Body of pancreas (tissue), 4 donors: ENCODE data around the gene CDKN1C.
A peak's percentile ranks its signal among the peaks of the same experiment; 100 is the strongest.

ENCODE experiments used
- CTCF ChIP-seq, 7 experiments: fragments of 450-650 bp in 4 of 7; fragments of 200-600 bp in 3 of 7; sonication (generic) in 3 of 7; IDR thresholded peaks; one replicate each; pipeline ENCODE4 v1.5.1; 2016 to 2019; ENCODE audit warnings: antibody characterized with exemption in 7 of 7
- POLR2A ChIP-seq, 3 donors: fragments of 450-650 bp; IDR thresholded peaks; one replicate each; pipeline ENCODE4 v1.6.1; 2016; ENCODE audit warnings: antibody characterized with exemption in 3 of 3, mild to moderate bottlenecking in 2 of 3

DNA sequence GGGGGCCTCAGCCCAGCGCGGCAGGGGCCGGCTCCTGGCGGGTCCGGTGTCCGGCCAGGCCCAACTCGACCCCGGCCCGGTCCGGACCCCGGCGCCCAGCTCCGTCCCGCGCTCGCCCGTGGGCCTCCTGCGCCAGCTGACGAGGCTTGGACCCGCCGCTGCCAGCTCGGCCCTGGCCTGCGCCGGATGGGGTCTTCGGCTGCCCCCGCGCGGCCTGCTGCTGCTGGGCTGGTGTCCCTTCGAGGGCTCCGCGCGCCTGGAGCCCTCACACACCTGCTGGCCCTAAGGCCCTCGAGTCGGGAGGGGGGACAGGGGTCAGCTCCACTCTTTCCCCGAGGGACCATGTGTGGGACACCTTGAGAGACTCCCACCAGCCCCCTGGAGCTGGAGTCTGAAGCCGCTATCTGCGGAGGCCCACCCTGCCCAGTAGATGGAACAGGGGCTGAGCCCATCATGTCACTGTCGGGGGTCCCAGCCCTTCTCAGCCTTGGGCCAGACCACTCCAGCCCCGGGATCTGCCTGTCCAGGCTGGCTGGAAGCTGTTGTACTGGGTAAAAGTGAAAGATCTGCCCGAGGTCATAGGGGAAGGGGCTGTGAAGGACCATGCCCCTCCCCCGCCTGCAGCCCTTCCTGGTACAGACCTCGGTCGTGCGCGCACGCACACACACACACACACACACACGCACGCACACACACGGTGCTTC, 768 bp upstream of the CDKN1C start:
- TF ChIP-seq CTCF (IDR thresholded peaks at IDR 0.05) (peak in 1 of 7 experiments; percentile 11), POLR2A (IDR thresholded peaks at IDR 0.05) (no peak)
